Lower lobe of right lung (tissue), 2 donors: Measurements from ENCODE around the gene THRB. TPM values are rescaled to one million over a fixed set of nuclear protein-coding genes. Genes with fewer than 3 reads are reported as not detected.

Source experiments
- ATAC-seq, 2 donors: fragments of 200-7000 bp; cut with Tn5 transposase; one replicate each; pipeline ENCODE4 v1.9.1; 2020 to 2022; ENCODE audit warnings: mild to moderate bottlenecking in 2 of 2, moderate library complexity in 2 of 2
- DNase-seq: peaks from one replicate; pipeline ENCODE4 v3.0.0-alpha.2; 2020
- H3K27ac ChIP-seq: fragments of 200-600 bp; one replicate; pipeline ENCODE4 v1.8.0; 2022
- H3K27me3 ChIP-seq: fragments of 200-600 bp; one replicate; pipeline ENCODE4 v1.8.0; 2022; ENCODE audit warnings: low read depth
- H3K36me3 ChIP-seq: fragments of 200-600 bp; one replicate; pipeline ENCODE4 v1.8.0; 2022; ENCODE audit warnings: mild to moderate bottlenecking
- H3K4me1 ChIP-seq: fragments of 200-600 bp; one replicate; pipeline ENCODE4 v1.8.0; 2022
- H3K4me3 ChIP-seq: fragments of 200-600 bp; one replicate; pipeline ENCODE4 v1.8.0; 2022; ENCODE audit warnings: mild to moderate bottlenecking
- H3K9me3 ChIP-seq: fragments of 200-600 bp; one replicate; pipeline ENCODE4 v1.8.0; 2022
- CTCF ChIP-seq: fragments of 200-600 bp; IDR thresholded peaks from one replicate; pipeline ENCODE4 v1.8.0; 2022; ENCODE audit warnings: antibody characterized with exemption, mild to moderate bottlenecking
- intact Hi-C: fragments of 100-400 bp; cut with DNase I; formaldehyde crosslinking; loops from one replicate; pipeline ENCODE4 v1.11.0; 2022
- total RNA-seq: library from RNA; stranded (reverse); fragmentation: NEBNext Ultra II Directional; extraction: Animal tissue kit (Norgen Biotek cat#: 25700); gene quantifications from one replicate; pipeline ENCODE4 v1.2.1, GENCODE V29; 2021
- donor health status: DM: no; HTN: yes; CAD: no; lungs with severe emphysema.

The THRB gene
- total RNA-seq, 1 donor from 2014 or later = 14.6 TPM

- no peak for ATAC-seq
- no peaks in the 10 kb centered on the region for H3K36me3 ChIP-seq
- H3K27ac ChIP-seq = no peak overlapping the region
- intact Hi-C loops = no loop called here
- H3K27me3 ChIP-seq = no peaks in the 10 kb centered on the region
- no peaks in the 10 kb centered on the region for H3K9me3 ChIP-seq
- no peak overlapping the region for H3K4me3 ChIP-seq
- H3K4me1 ChIP-seq = no peaks in the 10 kb centered on the region
- no peak for TF ChIP-seq CTCF
- no peak for DNase-seq
Observed at GRCh38 chr3:24177201-24177600, 317.4 kb downstream of the THRB start.

GRCh38 chr3:24174614-24175013 lies 320.0 kb downstream of the THRB start:
- Histone ChIP-seq H3K4me1 (no peaks in the 10 kb centered on the region), H3K9me3 (no peaks in the 10 kb centered on the region), H3K4me3 (no peak overlapping the region), H3K27ac (no peak overlapping the region), H3K36me3 (no peaks in the 10 kb centered on the region), H3K27me3 (no peaks in the 10 kb centered on the region)
- no peak for DNase-seq
- intact Hi-C loops = no loop called here
- no peak for TF ChIP-seq CTCF
- ATAC-seq = no peak

- Histone ChIP-seq H3K27me3 (no peaks in the 10 kb centered on the region), H3K4me1 (no peaks in the 10 kb centered on the region), H3K4me3 (no peak overlapping the region), H3K36me3 (no peaks in the 10 kb centered on the region), H3K9me3 (no peaks in the 10 kb centered on the region), H3K27ac (no peak overlapping the region)
- DNase-seq (no peak), ATAC-seq (no peak)
- intact Hi-C loops = no loop called here
- no peak for TF ChIP-seq CTCF
Observed at GRCh38 chr3:24168977-24169376, 325.7 kb downstream of the THRB start.

GRCh38 chr3:24167429-24167828 lies 327.2 kb downstream of the THRB start:
- no peak for TF ChIP-seq CTCF

GRCh38 chr3:24166515-24166914 lies 328.1 kb downstream of the THRB start:
- DNase-seq (no peak), ATAC-seq (no peak)
- Histone ChIP-seq H3K36me3 (no peaks in the 10 kb centered on the region), H3K4me3 (no peak overlapping the region), H3K27ac (no peak overlapping the region), H3K9me3 (no peaks in the 10 kb centered on the region), H3K4me1 (peaks cover 5% of the 10 kb centered on the region), H3K27me3 (no peaks in the 10 kb centered on the region)
- intact Hi-C loops = no loop called here
- TF ChIP-seq CTCF = no peak

More at GRCh38 chr3:24167429-24167828, 327.2 kb downstream of the THRB start:
- Histone ChIP-seq H3K9me3 (no peaks in the 10 kb centered on the region), H3K27me3 (no peaks in the 10 kb centered on the region), H3K27ac (no peak overlapping the region), H3K4me3 (no peak overlapping the region), H3K36me3 (no peaks in the 10 kb centered on the region), H3K4me1 (no peaks in the 10 kb centered on the region)
- intact Hi-C loops = no loop called here
- DNase-seq = no peak
- ATAC-seq = no peak

GRCh38 chr3:24165603-24165982 lies 329.1 kb downstream of the THRB start:
- ATAC-seq (no peak), DNase-seq (no peak)
- H3K9me3 ChIP-seq = no peaks in the 10 kb centered on the region
- no peak for TF ChIP-seq CTCF
- no peak overlapping the region for H3K27ac ChIP-seq
- H3K4me1 ChIP-seq = peaks cover 10% of the 10 kb centered on the region
- H3K4me3 ChIP-seq = no peak overlapping the region
- intact Hi-C loops = no loop called here
- no peaks in the 10 kb centered on the region for H3K27me3 ChIP-seq
- no peaks in the 10 kb centered on the region for H3K36me3 ChIP-seq
